ENCODE results near the gene PRDM16.

The PRDM16 gene

DNA sequence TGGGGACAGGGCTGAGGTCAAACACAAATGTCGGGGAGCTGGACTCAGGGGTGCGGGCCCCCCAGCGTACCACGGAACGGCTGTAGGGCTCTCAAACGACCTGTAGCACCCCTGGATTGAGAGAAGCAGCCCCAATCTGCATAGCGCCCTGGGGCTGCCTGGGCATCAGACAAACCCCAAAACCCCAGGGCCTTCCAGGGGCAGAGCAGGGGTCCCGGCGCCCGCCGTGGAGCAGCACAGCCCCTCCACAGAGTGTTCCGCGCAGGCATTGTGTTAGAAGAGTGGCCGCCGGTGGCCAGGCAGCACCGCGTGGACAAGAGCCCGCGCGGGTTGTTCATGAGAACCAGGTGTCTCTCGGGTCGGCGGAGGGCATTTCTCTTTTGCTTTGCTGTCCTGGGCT lies 321.3 kb downstream of the PRDM16 start:
- DNase-seq, result no peak

- DNase-seq, result no peak
Observed at GRCh38 chr1:3391711-3392110, 322.7 kb downstream of the PRDM16 start.

DNA sequence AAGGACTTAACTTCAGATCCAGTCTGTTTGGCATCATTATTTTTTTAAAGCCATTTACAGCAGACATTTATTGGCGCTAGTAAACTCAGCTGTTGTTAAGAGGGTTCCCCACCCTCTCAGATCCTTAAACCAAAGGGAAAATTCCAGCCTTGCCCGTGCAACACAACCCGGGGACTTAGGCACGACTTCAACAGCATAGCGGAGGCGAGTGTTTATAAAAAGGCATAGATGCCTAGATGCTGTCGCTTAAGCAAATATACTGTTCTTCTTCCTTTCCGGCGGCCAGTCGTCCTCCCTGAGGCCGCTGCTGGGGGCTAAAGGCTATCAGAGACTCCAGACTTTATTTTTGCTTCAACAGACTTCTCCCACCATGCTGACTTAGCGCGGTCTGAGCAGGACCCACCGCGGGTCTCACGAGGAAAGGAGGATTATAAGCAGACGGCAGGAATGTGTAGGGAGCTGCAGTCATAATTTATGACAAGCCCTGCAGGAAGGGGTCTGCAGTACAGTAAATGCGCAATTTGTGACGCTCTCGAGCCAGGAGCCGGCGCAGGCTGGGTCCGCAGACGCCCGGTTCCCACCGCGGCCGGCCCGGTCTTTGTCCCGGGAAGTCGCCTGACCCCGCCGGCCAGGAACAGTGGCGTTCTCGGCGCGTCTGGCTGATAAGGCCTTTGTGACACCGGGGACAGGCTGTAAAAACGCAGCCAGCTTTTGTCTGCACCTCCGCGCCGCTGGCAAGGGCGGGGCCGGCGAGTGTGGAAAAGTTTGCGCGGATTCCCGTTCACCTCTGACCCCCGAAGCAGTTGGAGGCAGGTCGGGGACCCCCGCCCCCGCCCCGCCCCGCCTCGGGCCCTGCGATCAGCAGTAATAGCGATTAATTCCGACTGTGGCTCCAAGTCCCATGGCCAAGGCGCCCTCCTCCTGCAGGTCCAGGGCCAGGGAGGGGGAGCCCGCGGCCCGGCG lies 324.3 kb downstream of the PRDM16 start:
- DNase-seq, result no peak

DNA sequence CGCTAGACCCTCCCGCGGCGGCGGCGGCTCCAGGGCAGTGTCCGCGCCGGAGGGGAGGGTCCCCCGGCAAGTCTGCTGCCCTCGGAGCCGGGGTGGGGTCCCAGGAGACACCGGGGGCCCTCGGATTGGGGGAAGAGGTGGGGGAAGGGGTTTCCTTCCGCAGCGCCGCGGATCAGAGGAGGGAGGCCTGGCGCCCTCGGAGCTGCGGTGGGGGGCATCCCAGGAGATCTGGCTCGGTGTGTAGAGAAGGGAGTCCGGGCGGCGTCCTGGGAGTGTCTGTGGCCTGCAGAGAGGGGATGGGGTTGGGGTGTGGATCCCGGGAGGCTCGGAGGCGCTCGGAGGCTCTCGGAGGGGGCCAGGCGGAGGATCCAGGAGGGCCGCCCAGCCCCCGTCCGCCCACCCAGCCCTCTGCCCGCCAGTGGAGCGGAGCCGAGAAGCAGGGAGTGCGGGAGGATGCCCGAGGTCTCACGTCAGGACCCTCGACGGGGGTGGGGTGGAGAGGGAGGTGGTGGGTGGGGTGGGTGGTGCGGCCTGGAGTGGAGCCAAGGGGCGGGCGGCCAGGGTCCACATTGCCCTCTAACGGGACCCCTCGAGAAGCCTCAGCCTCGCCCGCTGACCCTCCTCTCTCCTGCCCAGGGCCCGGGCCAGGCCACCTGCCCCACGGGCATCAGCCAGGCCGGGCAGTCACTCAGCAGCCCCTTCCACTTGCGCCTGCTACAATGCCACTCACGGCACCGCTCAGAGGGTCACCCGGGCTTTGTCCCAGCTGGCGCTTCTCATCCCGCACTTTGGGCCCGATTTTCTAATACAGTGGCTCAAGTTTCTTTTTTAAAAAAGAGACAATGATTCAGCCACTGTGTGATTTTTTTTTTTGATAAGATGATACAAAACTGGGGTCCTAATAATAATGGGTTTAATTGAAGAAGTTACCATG lies 325.3 kb downstream of the PRDM16 start:
- no peak for DNase-seq

DNA sequence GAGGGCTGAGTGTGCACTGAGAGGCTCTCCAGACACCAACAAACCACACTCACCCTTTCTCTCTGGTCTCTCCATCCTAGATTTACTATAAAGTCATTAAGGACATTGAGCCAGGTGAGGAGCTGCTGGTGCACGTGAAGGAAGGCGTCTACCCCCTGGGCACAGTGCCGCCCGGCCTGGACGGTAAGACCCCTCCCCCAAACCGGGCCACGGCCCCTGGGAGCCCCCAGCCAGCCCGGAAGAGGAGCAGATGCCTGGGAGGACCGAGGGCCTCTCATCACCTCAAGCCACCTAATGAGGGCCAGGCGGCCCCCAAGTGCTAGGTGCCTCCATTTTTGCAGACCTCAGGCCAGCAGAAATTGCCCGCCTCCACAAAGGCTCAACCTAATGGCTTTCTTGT lies 327.4 kb downstream of the PRDM16 start:
- no peak for DNase-seq

DNA sequence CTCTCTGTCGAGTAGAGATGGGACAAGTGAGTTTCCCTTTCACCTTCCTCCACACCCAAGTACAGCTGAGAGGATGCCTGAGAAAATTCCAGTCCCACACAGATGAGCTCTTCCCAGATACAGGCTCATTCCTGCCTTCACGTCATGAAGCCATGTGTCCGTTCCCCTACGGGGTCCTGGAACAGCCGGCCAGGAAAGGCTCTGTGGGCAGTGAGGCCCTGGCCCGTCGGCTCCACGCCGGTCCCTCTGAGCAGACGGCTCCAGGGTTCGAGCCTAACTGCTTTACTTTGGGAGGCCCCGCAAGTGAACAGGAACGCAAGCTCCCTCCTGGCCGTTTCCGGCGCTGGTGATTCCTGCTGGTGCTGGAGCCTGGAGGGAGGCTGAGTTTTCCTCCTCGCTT lies 328.3 kb downstream of the PRDM16 start:
- no peak for DNase-seq

DNA sequence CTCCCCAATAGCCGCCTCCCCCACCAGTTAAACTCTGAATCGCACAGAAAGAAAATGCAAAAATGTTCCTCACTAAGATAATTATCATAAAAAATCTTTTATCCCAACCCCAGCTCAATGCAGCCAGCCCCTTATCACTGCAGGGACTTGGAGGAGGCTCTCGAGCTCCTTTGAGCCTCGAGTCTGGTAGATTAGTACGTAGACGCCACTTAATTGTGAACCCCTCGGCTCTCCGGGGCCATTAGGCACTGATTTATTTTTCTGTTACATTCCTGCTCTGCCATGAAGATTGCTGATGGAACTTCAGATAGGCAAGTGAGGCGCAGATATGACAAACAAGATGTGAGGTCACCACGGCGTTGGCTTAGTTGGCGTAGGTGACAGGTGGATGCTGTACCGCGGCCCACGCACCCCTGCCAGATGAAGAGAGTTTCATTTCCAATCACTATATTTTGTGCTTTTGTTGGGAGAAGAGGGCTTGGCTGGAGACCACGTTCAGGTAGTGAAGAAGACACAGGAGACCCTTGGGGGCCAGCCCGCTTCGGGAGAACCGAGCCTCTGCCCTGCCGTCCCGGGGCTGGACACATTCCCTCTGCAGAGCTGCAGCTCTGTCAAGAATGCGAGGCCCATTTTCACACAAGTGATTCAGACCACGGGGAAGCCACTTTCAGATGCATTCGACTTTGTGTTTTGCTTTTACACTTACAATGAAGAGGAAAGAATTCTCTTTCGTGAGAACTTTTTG lies 329.6 kb downstream of the PRDM16 start:
- DNase-seq, result no peak

DNA sequence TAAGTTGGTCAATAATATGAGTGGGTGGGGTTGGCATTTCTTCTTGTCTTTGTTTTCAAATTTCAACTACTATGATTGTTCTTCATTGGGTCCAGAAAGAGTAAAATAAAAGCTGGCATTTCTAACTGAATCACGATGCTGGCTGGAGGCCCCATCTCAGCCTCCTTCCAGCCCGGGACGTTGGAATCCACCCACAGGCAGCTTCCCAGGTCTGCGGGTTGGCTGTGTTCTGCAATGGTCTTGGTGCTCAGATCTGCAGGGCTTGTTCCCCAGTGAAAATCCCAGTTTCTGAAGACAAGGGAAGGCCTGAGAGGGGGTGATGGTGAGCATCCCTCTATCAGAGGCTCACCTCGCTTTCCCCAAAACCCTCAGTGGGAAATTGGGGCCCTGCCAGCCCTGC lies 330.7 kb downstream of the PRDM16 start:
- DNase-seq, result no peak

DNA sequence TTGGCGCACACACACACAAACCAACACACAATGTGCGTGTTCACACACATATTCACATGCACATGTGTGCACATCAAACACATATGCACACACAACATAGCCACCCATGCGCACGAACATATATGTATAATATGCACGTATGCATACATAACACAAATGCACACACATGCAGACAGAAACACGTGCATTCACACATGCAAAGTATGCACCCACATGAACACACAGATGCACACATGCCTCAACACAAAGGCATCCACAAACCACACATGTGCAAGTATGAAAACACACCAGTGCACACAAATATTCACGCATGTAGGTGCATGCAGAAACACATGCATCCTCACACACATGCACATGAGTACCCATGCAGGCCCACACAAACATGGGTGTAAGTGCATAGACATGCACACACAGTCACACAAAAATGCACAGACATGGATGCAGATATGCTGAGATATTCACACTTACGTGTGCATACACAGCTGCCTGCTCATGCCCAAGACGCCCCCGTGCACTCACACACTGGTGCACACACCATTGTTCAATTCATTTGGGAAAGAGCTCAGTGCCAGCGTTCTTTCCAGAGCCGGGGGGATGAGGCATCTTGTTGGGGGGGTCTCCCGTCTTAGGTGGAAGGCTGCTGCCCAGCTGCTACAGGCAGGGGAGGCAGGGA lies 332.7 kb downstream of the PRDM16 start:
- DNase-seq, result no peak

DNA sequence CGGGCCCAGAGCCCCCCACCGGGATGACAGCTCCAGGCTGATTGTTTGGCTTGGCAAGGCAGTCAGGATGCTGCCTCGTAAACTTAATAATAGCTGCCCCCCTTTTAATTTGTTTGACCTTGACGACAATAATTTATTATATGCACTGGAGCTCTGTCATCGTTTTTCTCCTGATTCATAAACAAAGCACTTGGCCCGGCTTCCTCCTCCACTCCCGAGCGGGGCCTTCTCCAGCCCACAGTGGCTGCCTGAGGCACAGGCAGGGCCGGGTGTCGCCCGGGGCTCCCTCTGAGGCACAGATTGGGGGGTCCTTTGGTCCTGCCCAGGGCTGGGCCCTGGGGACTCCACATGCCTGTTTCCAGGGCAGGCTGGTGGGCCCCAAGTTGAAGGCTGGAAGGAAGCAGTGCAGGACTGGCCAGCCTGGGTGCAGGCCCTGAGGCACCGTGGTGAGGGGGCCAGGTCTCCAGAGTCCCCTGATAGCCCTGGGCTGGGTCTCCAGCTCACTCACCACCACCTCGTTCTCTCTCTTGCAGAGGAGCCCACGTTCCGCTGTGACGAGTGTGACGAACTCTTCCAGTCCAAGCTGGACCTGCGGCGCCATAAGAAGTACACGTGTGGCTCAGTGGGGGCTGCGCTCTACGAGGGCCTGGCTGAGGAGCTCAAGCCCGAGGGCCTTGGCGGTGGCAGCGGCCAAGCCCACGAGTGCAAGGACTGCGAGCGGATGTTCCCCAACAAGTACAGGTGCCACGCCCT lies 333.4 kb downstream of the PRDM16 start:
- no peak for DNase-seq

DNA sequence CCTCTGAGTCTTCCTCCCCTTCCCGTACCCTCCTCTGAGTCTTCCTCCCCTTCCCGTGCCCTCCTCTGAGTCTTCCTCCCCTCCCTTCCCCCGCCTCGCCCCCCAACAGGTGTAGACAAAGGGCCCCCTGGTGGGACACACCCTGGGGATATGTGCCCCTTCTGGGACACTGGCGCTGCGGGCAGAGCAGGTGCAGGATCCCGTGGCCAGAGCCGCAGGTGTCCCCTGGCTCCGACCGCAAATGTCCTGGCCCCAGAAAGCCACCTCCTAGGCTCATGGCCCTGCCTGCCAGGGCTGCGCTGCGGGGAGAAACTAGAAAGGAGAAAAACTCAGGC lies 334.0 kb downstream of the PRDM16 start:
- DNase-seq, result no peak

- DNase-seq, result no peak
Observed at GRCh38 chr1:3403388-3404231, 334.6 kb downstream of the PRDM16 start.

GRCh38 chr1:3404301-3404700 lies 335.3 kb downstream of the PRDM16 start:
- no peak for DNase-seq

- no peak for DNase-seq
Observed at GRCh38 chr1:3404801-3405200, 335.8 kb downstream of the PRDM16 start.

- DNase-seq, result no peak
Observed at GRCh38 chr1:3405491-3405890, 336.5 kb downstream of the PRDM16 start.

GRCh38 chr1:3405974-3406867 lies 337.2 kb downstream of the PRDM16 start:
- no peak for DNase-seq

DNA sequence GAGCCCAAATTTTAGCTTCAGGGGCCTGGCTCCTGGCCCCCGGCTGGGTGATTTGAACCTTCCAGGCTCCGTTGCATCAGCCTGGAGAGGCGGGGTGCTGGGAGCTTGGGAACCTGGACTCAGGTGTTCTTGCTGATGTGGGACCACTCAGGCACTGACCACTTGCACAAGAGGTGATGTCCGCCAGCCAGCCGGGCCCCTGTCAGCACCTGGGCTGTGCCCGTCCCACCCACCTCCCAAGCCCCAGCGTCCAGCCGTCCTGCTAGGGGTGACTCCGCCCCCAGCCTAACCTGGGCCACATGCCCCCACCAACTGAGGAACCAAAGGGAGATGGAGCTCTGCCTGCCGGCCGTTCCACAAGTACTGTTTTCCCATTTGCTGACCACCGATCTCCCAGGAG lies 338.0 kb downstream of the PRDM16 start:
- no peak for DNase-seq

GRCh38 chr1:3408751-3409266 lies 339.8 kb downstream of the PRDM16 start:
- DNase-seq, result no peak

DNA sequence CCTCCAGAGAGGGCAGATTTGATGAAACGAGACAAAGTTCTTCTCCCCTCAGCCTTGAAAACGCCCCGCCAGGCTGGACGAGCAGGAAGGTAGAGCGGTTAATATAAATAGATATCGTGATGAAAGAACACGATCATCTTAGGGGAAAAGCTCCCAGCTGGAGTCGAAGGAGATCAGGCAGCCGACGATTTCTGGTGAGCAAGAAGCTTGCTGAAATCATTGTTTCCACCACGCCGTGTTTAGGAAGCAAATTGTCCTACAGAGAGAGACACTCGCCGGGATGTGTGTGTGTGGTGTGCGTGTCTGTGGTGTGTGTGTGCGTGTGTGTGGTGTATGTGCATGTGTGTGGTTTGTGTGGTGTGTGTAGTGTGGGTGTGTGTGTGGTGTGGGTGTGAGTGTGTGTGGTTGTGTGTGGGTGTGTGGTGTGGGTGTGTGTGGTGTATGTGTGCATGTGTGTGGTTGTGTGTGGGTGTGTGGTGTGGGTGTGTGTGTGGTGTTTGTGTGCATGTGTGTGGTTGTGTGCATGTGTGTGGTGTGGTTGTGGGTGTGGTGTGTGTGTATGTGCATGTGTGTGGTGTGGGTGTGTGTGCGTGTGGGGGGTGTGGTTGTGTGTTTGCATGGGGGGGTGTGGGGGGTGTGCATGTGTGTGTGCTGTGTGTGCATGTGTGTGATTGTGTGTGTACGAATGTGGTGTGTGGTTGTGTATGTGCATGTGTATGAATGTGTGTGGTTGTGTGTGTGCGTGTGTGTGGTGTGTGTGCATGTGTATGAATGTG lies 340.6 kb downstream of the PRDM16 start:
- no peak for DNase-seq

Measured in CD4-positive, alpha-beta T cell treated with Interleukin-6 for 4 hours (primary cell).